HepG2 (cell line): ENCODE measurements around the gene SF3A2. TPM values are rescaled to one million over a fixed set of nuclear protein-coding genes. Genes with fewer than 3 reads are reported as not detected.
A peak's percentile ranks its signal among the peaks of the same experiment; 100 is the strongest.

Source experiments
- ARNTL ChIP-seq: sonication (generic); formaldehyde crosslinking; IDR thresholded peaks from 2 replicates; pipeline ENCODE4 v1.4.0; 2020; ENCODE audit warnings: mild to moderate bottlenecking, missing genetic modification reagents
- HOXA3 ChIP-seq: sonication (generic); formaldehyde crosslinking; IDR thresholded peaks from 2 replicates; pipeline ENCODE4 v1.5.0; 2020; ENCODE audit warnings: missing genetic modification reagents
- KDM4B ChIP-seq: sonication (generic); formaldehyde crosslinking; IDR thresholded peaks from 2 replicates; pipeline ENCODE4 v1.4.0; 2020; ENCODE audit warnings: missing genetic modification reagents
- KLF6 ChIP-seq: IDR thresholded peaks from 2 replicates; pipeline ENCODE4 v1.8.0; 2016; ENCODE audit warnings: missing biosample characterization, missing genetic modification reagents
- MIXL1 ChIP-seq: IDR thresholded peaks from 2 replicates; pipeline ENCODE4 v1.6.1; 2016
- NCOA5 ChIP-seq: sonication (generic); formaldehyde crosslinking; IDR thresholded peaks from 2 replicates; pipeline ENCODE4 v1.4.0; 2020; ENCODE audit warnings: missing genetic modification reagents
- SMARCC2 ChIP-seq: fragments of 450-650 bp; IDR thresholded peaks from 2 replicates; pipeline ENCODE4 v1.6.1; 2017; ENCODE audit warnings: antibody characterized with exemption, mild to moderate bottlenecking
- SOX5 ChIP-seq: IDR thresholded peaks from 2 replicates; pipeline ENCODE4 v1.6.1; 2016; ENCODE audit warnings: borderline replicate concordance
- ZMAT3 ChIP-seq: sonication (generic); formaldehyde crosslinking; conservative IDR thresholded peaks from 2 replicates; pipeline ENCODE4 v1.7.0; 2021; ENCODE audit warnings: missing genetic modification reagents
- ZNF225 ChIP-seq: sonication (generic); formaldehyde crosslinking; IDR thresholded peaks from 2 replicates; pipeline ENCODE4 v1.4.0; 2020; ENCODE audit warnings: mild to moderate bottlenecking, missing genetic modification reagents
- ZNF557 ChIP-seq: sonication (generic); formaldehyde crosslinking; IDR thresholded peaks from 2 replicates; pipeline ENCODE4 v1.4.0; 2020; ENCODE audit warnings: missing genetic modification reagents
- polyA plus RNA-seq, 8 experiments: library from polyadenylated mRNA; depleted of rRNA in 3 of 8; stranded (reverse) in 7 of 8; unstranded in 1 of 8; fragments of >200 nt; fragmentation: Illumina TruSeq in 4 of 8; extraction: Trizol in 4 of 8; gene quantifications; 2 replicates each; pipeline versions ENCODE4 v1.2.1 to v1.2.3, GENCODE V29; 2011 to 2016; ENCODE audit warnings: low read depth in 4 of 8, missing spikeins in 1 of 8, mixed read lengths in 1 of 8; ENCODE audit not compliant: insufficient read depth in 1 of 8
- total RNA-seq, 5 experiments: library from RNA; depleted of rRNA; stranded (reverse); fragments of >200 nt; fragmentation: Illumina TruSeq; extraction: Trizol; gene quantifications; 2 replicates each; pipeline ENCODE4 v1.2.3, GENCODE V29; 2016; ENCODE audit warnings: low read depth in 1 of 5
- TF ChIP-seq, protein P1 (sequence below): sonication (generic); formaldehyde crosslinking; IDR thresholded peaks from 2 replicates; pipeline ENCODE4 v1.5.1; 2020; ENCODE audit warnings: missing genetic modification reagents, mild to moderate bottlenecking, borderline replicate concordance
- TF ChIP-seq, protein P2 (sequence below): sonication (generic); formaldehyde crosslinking; IDR thresholded peaks from 2 replicates; pipeline ENCODE4 v1.5.0; 2020; ENCODE audit warnings: missing genetic modification reagents, mild to moderate bottlenecking, borderline replicate concordance
- TF ChIP-seq, protein P3 (sequence below): sonication (generic); formaldehyde crosslinking; IDR thresholded peaks from 2 replicates; pipeline ENCODE4 v1.4.0; 2020; ENCODE audit warnings: missing genetic modification reagents
- TF ChIP-seq, protein P4 (sequence below): IDR thresholded peaks from 2 replicates; pipeline ENCODE4 v1.6.1; 2016; ENCODE audit warnings: low read depth, borderline replicate concordance
- TF ChIP-seq, protein P5 (sequence below): sonication (generic); formaldehyde crosslinking; IDR thresholded peaks from 2 replicates; pipeline ENCODE4 v1.4.0; 2020; ENCODE audit warnings: mild to moderate bottlenecking, missing genetic modification reagents, borderline replicate concordance
- TF ChIP-seq, protein P6 (sequence below): IDR thresholded peaks from 2 replicates; pipeline ENCODE4 v1.6.1; 2016

Gene SF3A2
- total and polyA plus RNA-seq, 2 of the 13 experiments (the other 11 are each of a cell fraction or from before 2014, with no cell fraction given) = 8.6 to 8.8 TPM

- TF ChIP-seq, protein P1, sequence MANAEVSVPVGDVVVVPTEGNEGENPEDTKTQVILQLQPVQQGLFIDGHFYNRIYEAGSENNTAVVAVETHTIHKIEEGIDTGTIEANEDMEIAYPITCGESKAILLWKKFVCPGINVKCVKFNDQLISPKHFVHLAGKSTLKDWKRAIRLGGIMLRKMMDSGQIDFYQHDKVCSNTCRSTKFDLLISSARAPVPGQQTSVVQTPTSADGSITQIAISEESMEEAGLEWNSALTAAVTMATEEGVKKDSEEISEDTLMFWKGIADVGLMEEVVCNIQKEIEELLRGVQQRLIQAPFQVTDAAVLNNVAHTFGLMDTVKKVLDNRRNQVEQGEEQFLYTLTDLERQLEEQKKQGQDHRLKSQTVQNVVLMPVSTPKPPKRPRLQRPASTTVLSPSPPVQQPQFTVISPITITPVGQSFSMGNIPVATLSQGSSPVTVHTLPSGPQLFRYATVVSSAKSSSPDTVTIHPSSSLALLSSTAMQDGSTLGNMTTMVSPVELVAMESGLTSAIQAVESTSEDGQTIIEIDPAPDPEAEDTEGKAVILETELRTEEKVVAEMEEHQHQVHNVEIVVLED (CRISPR knock-in tag) = no peak
- TF ChIP-seq ZMAT3 (0 out of 2 replicates have a peak, but pooled peaks have one; percentile 15), MIXL1 (CRISPR knock-in tag) (0 out of 2 replicates have a peak, but pooled peaks have one; percentile 27), KLF6 (CRISPR knock-in tag) (0 out of 2 replicates have a peak, but pooled peaks have one; percentile 49), HOXA3 (CRISPR knock-in tag) (peak; percentile 21; the same call in 1 of the 2 replicates), ZNF225 (peak; percentile 58; the same call in 1 of the 2 replicates), NCOA5 (CRISPR knock-in tag) (no peak), SMARCC2 (no peak), KDM4B (CRISPR knock-in tag) (no peak), ZNF557 (CRISPR knock-in tag) (no peak), SOX5 (CRISPR knock-in tag) (peak; percentile 43), ARNTL (0 out of 2 replicates have a peak, but pooled peaks have one; percentile 40)
- TF ChIP-seq, protein P2, sequence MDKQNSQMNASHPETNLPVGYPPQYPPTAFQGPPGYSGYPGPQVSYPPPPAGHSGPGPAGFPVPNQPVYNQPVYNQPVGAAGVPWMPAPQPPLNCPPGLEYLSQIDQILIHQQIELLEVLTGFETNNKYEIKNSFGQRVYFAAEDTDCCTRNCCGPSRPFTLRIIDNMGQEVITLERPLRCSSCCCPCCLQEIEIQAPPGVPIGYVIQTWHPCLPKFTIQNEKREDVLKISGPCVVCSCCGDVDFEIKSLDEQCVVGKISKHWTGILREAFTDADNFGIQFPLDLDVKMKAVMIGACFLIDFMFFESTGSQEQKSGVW = no peak
- TF ChIP-seq, protein P3, sequence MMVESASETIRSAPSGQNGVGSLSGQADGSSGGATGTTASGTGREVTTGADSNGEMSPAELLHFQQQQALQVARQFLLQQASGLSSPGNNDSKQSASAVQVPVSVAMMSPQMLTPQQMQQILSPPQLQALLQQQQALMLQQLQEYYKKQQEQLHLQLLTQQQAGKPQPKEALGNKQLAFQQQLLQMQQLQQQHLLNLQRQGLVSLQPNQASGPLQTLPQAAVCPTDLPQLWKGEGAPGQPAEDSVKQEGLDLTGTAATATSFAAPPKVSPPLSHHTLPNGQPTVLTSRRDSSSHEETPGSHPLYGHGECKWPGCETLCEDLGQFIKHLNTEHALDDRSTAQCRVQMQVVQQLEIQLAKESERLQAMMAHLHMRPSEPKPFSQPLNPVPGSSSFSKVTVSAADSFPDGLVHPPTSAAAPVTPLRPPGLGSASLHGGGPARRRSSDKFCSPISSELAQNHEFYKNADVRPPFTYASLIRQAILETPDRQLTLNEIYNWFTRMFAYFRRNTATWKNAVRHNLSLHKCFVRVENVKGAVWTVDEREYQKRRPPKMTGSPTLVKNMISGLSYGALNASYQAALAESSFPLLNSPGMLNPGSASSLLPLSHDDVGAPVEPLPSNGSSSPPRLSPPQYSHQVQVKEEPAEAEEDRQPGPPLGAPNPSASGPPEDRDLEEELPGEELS (CRISPR knock-in tag) = no peak
- TF ChIP-seq, protein P4, sequence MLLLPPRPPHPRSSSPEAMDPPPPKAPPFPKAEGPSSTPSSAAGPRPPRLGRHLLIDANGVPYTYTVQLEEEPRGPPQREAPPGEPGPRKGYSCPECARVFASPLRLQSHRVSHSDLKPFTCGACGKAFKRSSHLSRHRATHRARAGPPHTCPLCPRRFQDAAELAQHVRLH (CRISPR knock-in tag) = peak; percentile 40; the same call in 1 of the 2 replicates
- TF ChIP-seq, protein P5, sequence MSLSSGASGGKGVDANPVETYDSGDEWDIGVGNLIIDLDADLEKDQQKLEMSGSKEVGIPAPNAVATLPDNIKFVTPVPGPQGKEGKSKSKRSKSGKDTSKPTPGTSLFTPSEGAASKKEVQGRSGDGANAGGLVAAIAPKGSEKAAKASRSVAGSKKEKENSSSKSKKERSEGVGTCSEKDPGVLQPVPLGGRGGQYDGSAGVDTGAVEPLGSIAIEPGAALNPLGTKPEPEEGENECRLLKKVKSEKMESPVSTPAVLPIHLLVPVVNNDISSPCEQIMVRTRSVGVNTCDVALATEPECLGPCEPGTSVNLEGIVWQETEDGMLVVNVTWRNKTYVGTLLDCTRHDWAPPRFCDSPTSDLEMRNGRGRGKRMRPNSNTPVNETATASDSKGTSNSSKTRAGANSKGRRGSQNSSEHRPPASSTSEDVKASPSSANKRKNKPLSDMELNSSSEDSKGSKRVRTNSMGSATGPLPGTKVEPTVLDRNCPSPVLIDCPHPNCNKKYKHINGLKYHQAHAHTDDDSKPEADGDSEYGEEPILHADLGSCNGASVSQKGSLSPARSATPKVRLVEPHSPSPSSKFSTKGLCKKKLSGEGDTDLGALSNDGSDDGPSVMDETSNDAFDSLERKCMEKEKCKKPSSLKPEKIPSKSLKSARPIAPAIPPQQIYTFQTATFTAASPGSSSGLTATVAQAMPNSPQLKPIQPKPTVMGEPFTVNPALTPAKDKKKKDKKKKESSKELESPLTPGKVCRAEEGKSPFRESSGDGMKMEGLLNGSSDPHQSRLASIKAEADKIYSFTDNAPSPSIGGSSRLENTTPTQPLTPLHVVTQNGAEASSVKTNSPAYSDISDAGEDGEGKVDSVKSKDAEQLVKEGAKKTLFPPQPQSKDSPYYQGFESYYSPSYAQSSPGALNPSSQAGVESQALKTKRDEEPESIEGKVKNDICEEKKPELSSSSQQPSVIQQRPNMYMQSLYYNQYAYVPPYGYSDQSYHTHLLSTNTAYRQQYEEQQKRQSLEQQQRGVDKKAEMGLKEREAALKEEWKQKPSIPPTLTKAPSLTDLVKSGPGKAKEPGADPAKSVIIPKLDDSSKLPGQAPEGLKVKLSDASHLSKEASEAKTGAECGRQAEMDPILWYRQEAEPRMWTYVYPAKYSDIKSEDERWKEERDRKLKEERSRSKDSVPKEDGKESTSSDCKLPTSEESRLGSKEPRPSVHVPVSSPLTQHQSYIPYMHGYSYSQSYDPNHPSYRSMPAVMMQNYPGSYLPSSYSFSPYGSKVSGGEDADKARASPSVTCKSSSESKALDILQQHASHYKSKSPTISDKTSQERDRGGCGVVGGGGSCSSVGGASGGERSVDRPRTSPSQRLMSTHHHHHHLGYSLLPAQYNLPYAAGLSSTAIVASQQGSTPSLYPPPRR (CRISPR knock-in tag) = no peak
- TF ChIP-seq, protein P6, sequence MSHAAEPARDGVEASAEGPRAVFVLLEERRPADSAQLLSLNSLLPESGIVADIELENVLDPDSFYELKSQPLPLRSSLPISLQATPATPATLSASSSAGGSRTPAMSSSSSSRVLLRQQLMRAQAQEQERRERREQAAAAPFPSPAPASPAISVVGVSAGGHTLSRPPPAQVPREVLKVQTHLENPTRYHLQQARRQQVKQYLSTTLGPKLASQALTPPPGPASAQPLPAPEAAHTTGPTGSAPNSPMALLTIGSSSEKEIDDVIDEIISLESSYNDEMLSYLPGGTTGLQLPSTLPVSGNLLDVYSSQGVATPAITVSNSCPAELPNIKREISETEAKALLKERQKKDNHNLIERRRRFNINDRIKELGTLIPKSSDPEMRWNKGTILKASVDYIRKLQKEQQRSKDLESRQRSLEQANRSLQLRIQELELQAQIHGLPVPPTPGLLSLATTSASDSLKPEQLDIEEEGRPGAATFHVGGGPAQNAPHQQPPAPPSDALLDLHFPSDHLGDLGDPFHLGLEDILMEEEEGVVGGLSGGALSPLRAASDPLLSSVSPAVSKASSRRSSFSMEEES = peak; percentile 66
Observed at GRCh38 chr19:2266183-2266993, 29.8 kb downstream of the SF3A2 start (continued).
